OCI-LY3 (cell line): ENCODE results near the gene NEDD8.

Source experiments
- CTCF ChIP-seq: fragments of 200-600, 300-600 bp; sonication (generic); IDR thresholded peaks from 2 replicates; pipeline ENCODE4 v1.5.1; 2014; ENCODE audit warnings: antibody characterized with exemption, low read length, low read depth
- EZH2phosphoT487 ChIP-seq: fragments of 200-600 bp; shearing (Covaris generic); IDR thresholded peaks from 2 replicates; pipeline ENCODE4 v1.6.1; 2018; ENCODE audit warnings: antibody characterized with exemption, mixed run types, low read depth

DNA sequence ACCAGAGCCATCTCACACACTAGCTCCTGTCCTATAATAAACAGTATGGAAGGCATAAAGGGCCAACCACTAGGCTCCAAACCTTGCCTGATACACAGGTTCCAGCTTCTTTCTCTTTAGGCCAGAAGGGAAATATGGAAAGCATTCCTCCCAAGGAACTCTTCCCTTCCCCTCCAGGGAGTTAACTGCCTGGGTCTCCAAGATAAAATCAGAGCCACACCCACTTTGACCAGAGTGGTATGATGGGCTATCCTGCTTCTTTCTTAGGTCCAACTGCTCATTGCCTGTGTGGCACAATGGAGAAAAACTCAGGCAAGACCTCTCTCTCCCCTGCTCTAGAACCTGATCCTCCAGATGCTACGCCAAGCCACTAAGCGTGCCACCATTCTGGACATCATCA, 24.5 kb downstream of the NEDD8 start:
- TF ChIP-seq CTCF (no peak), EZH2phosphoT487 (no peak)
